K562 (cell line): ENCODE data around the gene VSIG4. TPM values are rescaled to one million over a fixed set of nuclear protein-coding genes. Genes with fewer than 3 reads are reported as not detected.
A peak's percentile ranks its signal among the peaks of the same experiment; 100 is the strongest.

Experiments used
- ATAC-seq: fragments of 200-7000 bp; cut with Tn5 transposase; 3 replicates; pipeline ENCODE4 v1.9.1; 2020; ENCODE audit warnings: moderate library complexity
- BruUV-seq: library from RNA; stranded (reverse); fragments of 400-500 nt; replicated peaks from 2 replicates; lab custom pipeline; 2021; lab: Mats Ljungman, UMichigan
- CTCF ChIA-PET: fragments of 300-600 bp; formaldehyde crosslinking; extraction: SDS; loops from one replicate; lab custom pipeline; 2021; ENCODE audit warnings: low intra/inter-chr PET ratio; lab: Yijun Ruan, JAX
- POLR2A ChIA-PET: fragments of 300-600, 350-650 bp; sonication (Branson Sonifier 250); formaldehyde crosslinking; extraction: SDS; loops from one replicate; lab custom pipeline; 2021; ENCODE audit warnings: antibody characterized with exemption, inconsistent platforms; lab: Yijun Ruan, JAX
- DNase-seq, 4 experiments: peaks; one replicate each; pipeline versions ENCODE4 v3.0.0 to v3.0.0-alpha.2; 2011 to 2018; ENCODE audit warnings: low spot score in 3 of 4, mixed read lengths in 3 of 4; ENCODE audit errors: extremely low read depth in 1 of 4
- FAIRE-seq: peaks from 2 replicates; lab custom pipeline; 2011; peaks lifted over from hg19 to GRCh38; lab: Jason Lieb, UNC
- H2AFZ ChIP-seq: 2 replicates; pipeline ENCODE4 v1.6.0; 2011; ENCODE audit warnings: low read depth, low read length, control low read depth, inconsistent platforms
- H3K27ac ChIP-seq: fragments of 200-600 bp; 3 replicates; pipeline ENCODE4 v1.8.0; 2011; ENCODE audit warnings: low read depth, mild to moderate bottlenecking, control low read depth, inconsistent platforms, low read length, moderate library complexity, mixed read lengths; ENCODE audit errors: extremely low read depth
- H3K27me3 ChIP-seq, 2 experiments: fragments of 300-600 bp in 1 of 2; 2 replicates in 1 of 2; 3 replicates in 1 of 2; pipeline versions ENCODE4 v1.6.0 to v1.8.0; 2011; ENCODE audit warnings: inconsistent platforms in 2 of 2, low read length in 2 of 2, mild to moderate bottlenecking in 1 of 2, mixed read lengths in 1 of 2, moderate library complexity in 1 of 2; ENCODE audit not compliant: control insufficient read depth in 2 of 2, insufficient read depth in 2 of 2
- H3K36me3 ChIP-seq: fragments of 300-600 bp; 3 replicates; pipeline ENCODE4 v1.8.0; 2011; ENCODE audit warnings: mild to moderate bottlenecking, low read length, inconsistent platforms; ENCODE audit not compliant: control insufficient read depth, insufficient read depth
- H3K4me1 ChIP-seq, 2 experiments: fragments of 200-600 bp in 1 of 2; replicated peaks in 1 of 2; 2 replicates in 1 of 2; 3 replicates in 1 of 2; pipeline versions ENCODE4 v1.5.1 to v1.8.0; 2011; ENCODE audit warnings: inconsistent platforms in 2 of 2, low read length in 2 of 2, mild to moderate bottlenecking in 1 of 2, mixed read lengths in 1 of 2, moderate library complexity in 1 of 2; ENCODE audit not compliant: control insufficient read depth in 2 of 2, insufficient read depth in 2 of 2
- H3K4me2 ChIP-seq: 2 replicates; pipeline ENCODE4 v1.6.1; 2011; ENCODE audit warnings: low read length, control low read depth, inconsistent platforms, mixed read lengths; ENCODE audit not compliant: insufficient read depth
- H3K4me3 ChIP-seq: fragments of 200-600 bp; sonication (generic), shearing (Covaris generic); 2 replicates; pipeline ENCODE4 v1.5.1; 2016; ENCODE audit warnings: control low read depth, inconsistent platforms
- H3K79me2 ChIP-seq: fragments of 200-600 bp; 3 replicates; pipeline ENCODE4 v1.8.0; 2011; ENCODE audit warnings: low read length, inconsistent platforms; ENCODE audit not compliant: control insufficient read depth, insufficient read depth
- H3K9ac ChIP-seq, 2 experiments: 2 replicates each; pipeline versions ENCODE4 v1.6.0 to v1.6.1; 2011; ENCODE audit warnings: low read depth in 2 of 2, low read length in 2 of 2, control low read depth in 1 of 2, inconsistent platforms in 1 of 2, mild to moderate bottlenecking in 1 of 2, mixed read lengths in 1 of 2; ENCODE audit not compliant: insufficient read depth in 1 of 2
- H3K9me1 ChIP-seq: one replicate; pipeline ENCODE4 v1.6.0; 2011; ENCODE audit warnings: inconsistent platforms, mild to moderate bottlenecking, low read length, moderate library complexity; ENCODE audit not compliant: control insufficient read depth, insufficient read depth
- H3K9me3 ChIP-seq: replicated peaks from 2 replicates; pipeline ENCODE4 v1.5.1; 2011; ENCODE audit warnings: low read depth, low read length, inconsistent platforms; ENCODE audit not compliant: control insufficient read depth, insufficient read depth
- H4K20me1 ChIP-seq: replicated peaks from 2 replicates; pipeline ENCODE4 v1.6.1; 2011; ENCODE audit warnings: low read length, inconsistent platforms, mixed read lengths; ENCODE audit not compliant: control insufficient read depth, insufficient read depth
- AFF1 ChIP-seq, 2 experiments: fragments of 450-650 bp; IDR thresholded peaks; 2 replicates each; pipeline ENCODE4 v1.6.1; 2018; ENCODE audit warnings: mild to moderate bottlenecking in 2 of 2, low read depth in 1 of 2; ENCODE audit not compliant: partially characterized antibody in 2 of 2
- CREB1 ChIP-seq, 2 experiments: sonication (generic) in 1 of 2; formaldehyde crosslinking in 1 of 2; IDR thresholded peaks; 2 replicates each; pipeline versions ENCODE4 v1.6.1 to v1.8.0; 2012 to 2022; ENCODE audit warnings: inconsistent platforms in 1 of 2, mild to moderate bottlenecking in 1 of 2, missing genetic modification reagents in 1 of 2, moderate library complexity in 1 of 2
- CXXC5 ChIP-seq: fragments of 250-450 bp; sonication (Bioruptor Pico); IDR thresholded peaks from 2 replicates; pipeline ENCODE4 v1.8.0; 2022; ENCODE audit warnings: inconsistent platforms, mild to moderate bottlenecking, moderate library complexity
- FOXA1 ChIP-seq: fragments of 450-650 bp; IDR thresholded peaks from 2 replicates; pipeline ENCODE4 v1.6.1; 2016; ENCODE audit warnings: mild to moderate bottlenecking, borderline replicate concordance
- HDAC2 ChIP-seq: fragments of 450-650 bp; IDR thresholded peaks from 2 replicates; pipeline ENCODE4 v1.6.1; 2016; ENCODE audit warnings: mild to moderate bottlenecking
- HLTF ChIP-seq: fragments of 450-650 bp; IDR thresholded peaks from 2 replicates; pipeline ENCODE4 v1.6.1; 2016
- HOXB6 ChIP-seq: fragments of 250-450 bp; sonication (Bioruptor Pico); IDR thresholded peaks from 2 replicates; pipeline ENCODE4 v1.5.1; 2022; ENCODE audit warnings: mild to moderate bottlenecking, borderline replicate concordance
- JUNB ChIP-seq: fragments of 450-650 bp; formaldehyde crosslinking; conservative IDR thresholded peaks from 2 replicates; pipeline ENCODE4 v1.4.0; 2020; ENCODE audit warnings: mild to moderate bottlenecking
- JUND ChIP-seq, 2 experiments: IDR thresholded peaks; 2 replicates in 1 of 2; 3 replicates in 1 of 2; pipeline ENCODE4 v1.6.1; 2011; ENCODE audit warnings: borderline replicate concordance in 2 of 2, low read depth in 2 of 2, low read length in 2 of 2, improper control_type of control experiment in 1 of 2, missing biosample characterization in 1 of 2, missing genetic modification characterization in 1 of 2, missing genetic modification reagents in 1 of 2
- MAFF ChIP-seq: IDR thresholded peaks from 2 replicates; pipeline ENCODE4 v1.6.1; 2012; ENCODE audit warnings: low read length, improper control_type of control experiment
- MIER1 ChIP-seq: fragments of 450-650 bp; IDR thresholded peaks from 2 replicates; pipeline ENCODE4 v1.6.1; 2016; ENCODE audit warnings: antibody characterized with exemption, mild to moderate bottlenecking, low read depth
- RBM14 ChIP-seq: fragments of 200-400 bp; formaldehyde crosslinking; IDR thresholded peaks from 2 replicates; pipeline ENCODE4 v1.6.1; 2018; ENCODE audit warnings: low read depth, mild to moderate bottlenecking, low read length, moderate library complexity, borderline replicate concordance; ENCODE audit not compliant: insufficient read depth
- RBM22 ChIP-seq: fragments of 200-400 bp; formaldehyde crosslinking; IDR thresholded peaks from 2 replicates; pipeline ENCODE4 v1.6.1; 2018; ENCODE audit warnings: low read length, low read depth; ENCODE audit not compliant: poor library complexity, severe bottlenecking
- STAT5A ChIP-seq: IDR thresholded peaks from 2 replicates; pipeline ENCODE4 v1.6.1; 2012; ENCODE audit warnings: low read length, inconsistent platforms, borderline replicate concordance
- WHSC1 ChIP-seq: IDR thresholded peaks from one replicate; pipeline ENCODE4 v1.6.1; 2012; ENCODE audit warnings: low read length, control low read depth, inconsistent platforms
- ZNF75A ChIP-seq: fragments of 450-650 bp; formaldehyde crosslinking; IDR thresholded peaks from 2 replicates; pipeline ENCODE4 v1.4.0; 2020; ENCODE audit warnings: mild to moderate bottlenecking
- WGBS: fragments of 100-300 bp; shearing (Covaris generic); methylation state at CpG from one replicate; pipeline ENCODE4 v1.1.6; 2016; ENCODE audit warnings: low coverage, mixed read lengths; ENCODE audit not compliant: insufficient coverage; ENCODE audit errors: missing lambda C conversion rate; 5-methylcytosine and 5-hydroxymethylcytosine counted together
- in situ Hi-C: fragments of 300-500 bp; cut with MboI; formaldehyde crosslinking; loops from 4 replicates; pipeline ENCODE4 v1.15.0; 2018; ENCODE audit warnings: inconsistent platforms, mixed read lengths
- intact Hi-C: fragments of 100-400 bp; cut with micrococcal nuclease; formaldehyde crosslinking; loops from 2 replicates; pipeline ENCODE4 v1.14.2; 2022
- polyA plus RNA-seq, 8 experiments: library from polyadenylated mRNA; depleted of rRNA in 4 of 8; stranded (reverse) in 5 of 8; unstranded in 3 of 8; fragments of >200 nt; fragmentation: Nextera tagmentation in 2 of 8; fragmentation: Illumina TruSeq in 1 of 8; extraction: Ambion mirVana in 2 of 8; extraction: Trizol in 1 of 8; gene quantifications; 2 replicates each; pipeline versions ENCODE4 v1.2.1 to v1.2.3, GENCODE V29; 2011 to 2014; ENCODE audit warnings: inconsistent platforms in 1 of 8, missing spikeins in 1 of 8
- total RNA-seq, 7 experiments: library from RNA; depleted of rRNA in 6 of 7; stranded (reverse); fragments of >200 nt in 6 of 7; fragmentation: Illumina TruSeq in 2 of 7; extraction: Trizol in 2 of 7; gene quantifications; 2 replicates each; pipeline versions ENCODE4 v1.2.1 to v1.2.3, GENCODE V29; 2011 to 2021; ENCODE audit warnings: low replicate concordance in 1 of 7

The VSIG4 gene
- total and polyA plus RNA-seq, 9 of the 15 experiments (the other 6 are each of a cell fraction or from before 2014, with no cell fraction given) = 0.22 to 1.6 (median 0.46) TPM; not detected in 1

- ChIA-PET POLR2A (interaction anchor here (0.6 to 8.6 kb wide), 7 partner anchors 8 to 301 kb away, joined by 3 to 49 read pairs (median 5); no protein-coding TSS in a partner anchor), CTCF (no interaction called here)
- H3K27ac ChIP-seq = peak overlapping the region; percentile 96
- H4K20me1 ChIP-seq = no peaks in the 10 kb centered on the region
- BruUV-seq = no TSS peak
- peaks cover 52% of the 10 kb centered on the region for H3K79me2 ChIP-seq
- intact Hi-C loops (loop anchor here (5.0 to 10.0 kb wide), 2 partner anchors 387 to 704 kb away; no protein-coding TSS in a partner anchor), in situ Hi-C loops (no loop called here)
- H3K27me3 ChIP-seq = no peaks in the 10 kb centered on the region
- ATAC-seq (peak; percentile 2), FAIRE-seq (no peak), DNase-seq (peak in 1 of 4 experiments; percentile 33)
- H3K9ac ChIP-seq = peak overlapping the region; percentile 14 to 88; a peak in 3 of 4 replicates
- peak overlapping the region; percentile 55; the same call in 1 of the 2 replicates for H3K4me3 ChIP-seq
- no peaks in the 10 kb centered on the region for H3K9me3 ChIP-seq
- H3K4me2 ChIP-seq = peak overlapping the region; percentile 94
- H2AFZ ChIP-seq = peak overlapping the region; percentile 38; the same call in 1 of the 2 replicates
- peaks cover 13 to 57% of the 10 kb centered on the region in 2 experiments for H3K4me1 ChIP-seq
- peaks cover 51% of the 10 kb centered on the region for H3K36me3 ChIP-seq
- no peaks in the 10 kb centered on the region for H3K9me1 ChIP-seq
- 22% methylated on average over 8 of the region's 10 CpGs for WGBS
- no peak for TF ChIP-seq WHSC1
- no peak; the same call in 1 of the 2 replicates for TF ChIP-seq HLTF
- TF ChIP-seq MAFF = no peak
- peak; percentile 39 to 66 for TF ChIP-seq AFF1 (IDR thresholded peaks at IDR 0.05; ENCODE audit: low read depth in 1 of 2, partially characterized antibody in 2 of 2)
- no peak for TF ChIP-seq HDAC2
- no peak for TF ChIP-seq CREB1 (IDR thresholded peaks at IDR 0.05)
- TF ChIP-seq CREB1 (CRISPR knock-in tag; IDR thresholded peaks at IDR 0.05) = no peak
- TF ChIP-seq MIER1 = no peak
- TF ChIP-seq CXXC5 (CRISPR knock-in tag) = no peak
- TF ChIP-seq STAT5A = 0 out of 2 replicates have a peak, but pooled peaks have one; percentile 5
- TF ChIP-seq ZNF75A (CRISPR knock-in tag) = no peak
- TF ChIP-seq JUND (IDR thresholded peaks at IDR 0.05; ENCODE audit: borderline replicate concordance, low read depth, low read length) = no peak
- no peak for TF ChIP-seq JUND (tag; IDR thresholded peaks at IDR 0.05; ENCODE audit: borderline replicate concordance, low read depth, low read length)
- no peak for TF ChIP-seq RBM22
- no peak for TF ChIP-seq JUNB (CRISPR knock-in tag)
- TF ChIP-seq HOXB6 (CRISPR knock-in tag) = 0 out of 2 replicates have a peak, but pooled peaks have one; percentile 9
- no peak for TF ChIP-seq RBM14
- no peak for TF ChIP-seq FOXA1
Measured at GRCh38 chrX:66020631-66021334, 19.1 kb downstream of the VSIG4 start.
